Pulmonary artery endothelial cell (primary cell): Measurements from ENCODE around the gene MAN1A1. TPM values are rescaled to one million over a fixed set of nuclear protein-coding genes. Genes with fewer than 3 reads are reported as not detected.

ENCODE experiments used
- DNase-seq: peaks from one replicate; pipeline ENCODE4 v3.0.0-alpha.2; 2011; ENCODE audit warnings: low read depth, low spot score
- total RNA-seq: library from RNA; depleted of rRNA; stranded (reverse); fragments of >200 nt; gene quantifications from 2 replicates; pipeline ENCODE4 v1.2.3, GENCODE V29; 2014

The MAN1A1 gene
- total RNA-seq, 1 donor from 2014 or later: 29.6 TPM

- no peak for DNase-seq
Measured at GRCh38 chr6:119273272-119274196, 76.0 kb downstream of the MAN1A1 start.

- DNase-seq: no peak
Measured at GRCh38 chr6:119270545-119270944, 79.0 kb downstream of the MAN1A1 start.

GRCh38 chr6:119269266-119270103 lies 80.1 kb downstream of the MAN1A1 start:
- no peak for DNase-seq

- no peak for DNase-seq
Measured at GRCh38 chr6:119267126-119267905, 82.2 kb downstream of the MAN1A1 start.

GRCh38 chr6:119264854-119265397 lies 84.6 kb downstream of the MAN1A1 start:
- DNase-seq: no peak

- no peak for DNase-seq
Measured at GRCh38 chr6:119262612-119263011, 86.9 kb downstream of the MAN1A1 start.

- DNase-seq: no peak
Measured at GRCh38 chr6:119261944-119262284, 87.6 kb downstream of the MAN1A1 start.

- no peak for DNase-seq
Measured at GRCh38 chr6:119259027-119259426, 90.5 kb downstream of the MAN1A1 start.

- no peak for DNase-seq
Measured at GRCh38 chr6:119257726-119258125, 91.8 kb downstream of the MAN1A1 start.

GRCh38 chr6:119256978-119257462 lies 92.5 kb downstream of the MAN1A1 start:
- DNase-seq: no peak

- no peak for DNase-seq
Measured at GRCh38 chr6:119256392-119256791, 93.2 kb downstream of the MAN1A1 start.

- no peak for DNase-seq
Measured at GRCh38 chr6:119255492-119255891, 94.1 kb downstream of the MAN1A1 start.

- no peak for DNase-seq
Measured at GRCh38 chr6:119250036-119250435, 99.5 kb downstream of the MAN1A1 start.

- DNase-seq: no peak
Measured at GRCh38 chr6:119249319-119249718, 100.2 kb downstream of the MAN1A1 start.

GRCh38 chr6:119247504-119247903 lies 102.1 kb downstream of the MAN1A1 start:
- no peak for DNase-seq

GRCh38 chr6:119243657-119244056 lies 105.9 kb downstream of the MAN1A1 start:
- no peak for DNase-seq

- DNase-seq: no peak
Measured at GRCh38 chr6:119243037-119243436, 106.5 kb downstream of the MAN1A1 start.

GRCh38 chr6:119241540-119242309 lies 107.8 kb downstream of the MAN1A1 start:
- DNase-seq: no peak

GRCh38 chr6:119241111-119241465 lies 108.5 kb downstream of the MAN1A1 start:
- no peak for DNase-seq
